ENCODE data around the gene INPPL1. TPM values are rescaled to one million over a fixed set of nuclear protein-coding genes. Genes with fewer than 3 reads are reported as not detected.

The INPPL1 gene
- polyA plus RNA-seq, 3 donors = 132 to 144 (median 137) TPM

GRCh38 chr11:72217841-72218240 is 6.7 kb upstream of the INPPL1 start:
- no peak for DNase-seq (ENCODE audit: low read depth in 3 of 3, low spot score in 2 of 3)

- no peak for DNase-seq (ENCODE audit: low read depth in 3 of 3, low spot score in 2 of 3)
Observed at GRCh38 chr11:72218251-72218745, 6.3 kb upstream of the INPPL1 start.

GRCh38 chr11:72220696-72221363 is 3.7 kb upstream of the INPPL1 start:
- DNase-seq (ENCODE audit: low read depth in 3 of 3, low spot score in 2 of 3) = no peak

- DNase-seq (ENCODE audit: low read depth in 3 of 3, low spot score in 2 of 3) = no peak
Observed at GRCh38 chr11:72221386-72222075, 3.0 kb upstream of the INPPL1 start.

GRCh38 chr11:72222106-72222891 is 2.3 kb upstream of the INPPL1 start:
- no peak for DNase-seq (ENCODE audit: low read depth in 3 of 3, low spot score in 2 of 3)

- peak; percentile 80 to 94 (median 92) for DNase-seq (ENCODE audit: low read depth in 3 of 3, low spot score in 2 of 3)
Observed at GRCh38 chr11:72222907-72223614, 1.5 kb upstream of the INPPL1 start.

- peak in 1 of 3 donors; percentile 64 for DNase-seq (ENCODE audit: low read depth in 3 of 3, low spot score in 2 of 3)
Observed at GRCh38 chr11:72223615-72224563, 678 bp upstream of the INPPL1 start.

GRCh38 chr11:72225411-72225951 is 914 bp downstream of the INPPL1 start:
- DNase-seq (ENCODE audit: low read depth in 3 of 3, low spot score in 2 of 3) = no peak

GRCh38 chr11:72226701-72227100 is 2.1 kb downstream of the INPPL1 start:
- no peak for DNase-seq (ENCODE audit: low read depth in 3 of 3, low spot score in 2 of 3)

GRCh38 chr11:72227316-72228228 is 3.0 kb downstream of the INPPL1 start:
- no peak for DNase-seq (ENCODE audit: low read depth in 3 of 3, low spot score in 2 of 3)

- DNase-seq (ENCODE audit: low read depth in 3 of 3, low spot score in 2 of 3) = no peak
Observed at GRCh38 chr11:72228229-72228843, 3.8 kb downstream of the INPPL1 start.

GRCh38 chr11:72228844-72229231 is 4.3 kb downstream of the INPPL1 start:
- DNase-seq (ENCODE audit: low read depth in 3 of 3, low spot score in 2 of 3) = no peak

- DNase-seq (ENCODE audit: low read depth in 3 of 3, low spot score in 2 of 3) = no peak
Observed at GRCh38 chr11:72229336-72229924, 4.9 kb downstream of the INPPL1 start.

- DNase-seq (ENCODE audit: low read depth in 3 of 3, low spot score in 2 of 3) = no peak
Observed at GRCh38 chr11:72229925-72230763, 5.6 kb downstream of the INPPL1 start.

GRCh38 chr11:72230764-72231365 is 6.3 kb downstream of the INPPL1 start:
- no peak for DNase-seq (ENCODE audit: low read depth in 3 of 3, low spot score in 2 of 3)
